ENCODE measurements around the gene KCTD11.
"Not testable (repeated sequence)": the region's sequence is repeated elsewhere in the genome, so short reads cannot be mapped to it uniquely, and the experiment has no call there.

KCTD11 gene

GRCh38 chr17:7330638-7331015 is 21.3 kb upstream of the KCTD11 start:
- Histone ChIP-seq H3K27ac (ENCODE audit: low read depth, low read length) (peak overlapping the region; percentile 96), H3K9ac (ENCODE audit: low read depth, low read length) (peak overlapping the region; percentile 66), H3K4me3 (ENCODE audit: low read depth, low read length) (peak overlapping the region; percentile 79), H3K4me1 (ENCODE audit: control insufficient read depth, insufficient read depth, low read length) (peaks cover 11% of the 10 kb centered on the region; the same call in 1 of the 2 replicates), H3K27me3 (ENCODE audit: control insufficient read depth, insufficient read depth, low read length) (no peaks in the 10 kb centered on the region), H3K9me3 (ENCODE audit: control insufficient read depth, insufficient read depth, low read length) (no peaks in the 10 kb centered on the region), H3K36me3 (ENCODE audit: control insufficient read depth, insufficient read depth, low read length) (peaks cover 13% of the 10 kb centered on the region)

GRCh38 chr17:7332111-7332510 is 19.9 kb upstream of the KCTD11 start:
- Histone ChIP-seq H3K27me3 (ENCODE audit: control insufficient read depth, insufficient read depth, low read length) (no peaks in the 10 kb centered on the region), H3K4me1 (ENCODE audit: control insufficient read depth, insufficient read depth, low read length) (peaks cover 19% of the 10 kb centered on the region; the same call in 1 of the 2 replicates), H3K36me3 (ENCODE audit: control insufficient read depth, insufficient read depth, low read length) (no peaks in the 10 kb centered on the region), H3K9ac (ENCODE audit: low read depth, low read length) (no peak overlapping the region), H3K27ac (ENCODE audit: low read depth, low read length) (no peak overlapping the region), H3K4me3 (ENCODE audit: low read depth, low read length) (no peak overlapping the region), H3K9me3 (ENCODE audit: control insufficient read depth, insufficient read depth, low read length) (no peaks in the 10 kb centered on the region)

- H3K4me3 ChIP-seq (ENCODE audit: low read depth, low read length); H3K9ac ChIP-seq (ENCODE audit: low read depth, low read length); H3K9me3 ChIP-seq (ENCODE audit: control insufficient read depth, insufficient read depth, low read length); H3K36me3 ChIP-seq (ENCODE audit: control insufficient read depth, insufficient read depth, low read length); H3K27ac ChIP-seq (ENCODE audit: low read depth, low read length); H3K27me3 ChIP-seq (ENCODE audit: control insufficient read depth, insufficient read depth, low read length): not testable (repeated sequence)
- H3K4me1 ChIP-seq (ENCODE audit: control insufficient read depth, insufficient read depth, low read length): peaks cover 22% of the 10 kb centered on the region; the same call in 1 of the 2 replicates
Measured at GRCh38 chr17:7332600-7333069, 19.3 kb upstream of the KCTD11 start.

- Histone ChIP-seq H3K27me3 (ENCODE audit: control insufficient read depth, insufficient read depth, low read length) (no peaks in the 10 kb centered on the region), H3K9me3 (ENCODE audit: control insufficient read depth, insufficient read depth, low read length) (no peaks in the 10 kb centered on the region), H3K4me3 (ENCODE audit: low read depth, low read length) (no peak overlapping the region), H3K9ac (ENCODE audit: low read depth, low read length) (no peak overlapping the region), H3K4me1 (ENCODE audit: control insufficient read depth, insufficient read depth, low read length) (peaks cover 18% of the 10 kb centered on the region; the same call in 1 of the 2 replicates), H3K27ac (ENCODE audit: low read depth, low read length) (no peak overlapping the region), H3K36me3 (ENCODE audit: control insufficient read depth, insufficient read depth, low read length) (no peaks in the 10 kb centered on the region)
Measured at GRCh38 chr17:7334938-7335538, 16.9 kb upstream of the KCTD11 start.

- H3K27me3 ChIP-seq (ENCODE audit: control insufficient read depth, insufficient read depth, low read length); H3K9ac ChIP-seq (ENCODE audit: low read depth, low read length): not testable (repeated sequence)
- H3K4me1 ChIP-seq (ENCODE audit: control insufficient read depth, insufficient read depth, low read length): peaks cover 14% of the 10 kb centered on the region; the same call in 1 of the 2 replicates
Measured at GRCh38 chr17:7335765-7336164, 16.2 kb upstream of the KCTD11 start.

GRCh38 chr17:7336240-7337175 is 15.5 kb upstream of the KCTD11 start, which contains the start of gene ACAP1:
Gene ACAP1, plus strand, starts transcription at chr17:7336529. Its CDS starts 206 bp downstream, at chr17:7336735.
- Histone ChIP-seq H3K9ac (ENCODE audit: low read depth, low read length) (peak within 1 kb of the TSS; percentile 5; the same call in 1 of the 2 replicates), H3K27me3 (ENCODE audit: control insufficient read depth, insufficient read depth, low read length) (no peaks in the 10 kb centered on the region), H3K4me1 (ENCODE audit: control insufficient read depth, insufficient read depth, low read length) (peaks cover 11% of the 10 kb centered on the region; the same call in 1 of the 2 replicates), H3K36me3 (ENCODE audit: control insufficient read depth, insufficient read depth, low read length) (no peaks in the 10 kb centered on the region), H3K9me3 (ENCODE audit: control insufficient read depth, insufficient read depth, low read length) (no peaks in the 10 kb centered on the region), H3K4me3 (ENCODE audit: low read depth, low read length) (peak within 1 kb of the TSS; percentile 41), H3K27ac (ENCODE audit: low read depth, low read length) (peak within 1 kb of the TSS; percentile 77)

More at GRCh38 chr17:7335765-7336164, 16.2 kb upstream of the KCTD11 start:
- H3K27ac ChIP-seq (ENCODE audit: low read depth, low read length); H3K9me3 ChIP-seq (ENCODE audit: control insufficient read depth, insufficient read depth, low read length); H3K4me3 ChIP-seq (ENCODE audit: low read depth, low read length); H3K36me3 ChIP-seq (ENCODE audit: control insufficient read depth, insufficient read depth, low read length): not testable (repeated sequence)

GRCh38 chr17:7337600-7337999 is 14.4 kb upstream of the KCTD11 start:
- H3K9ac ChIP-seq (ENCODE audit: low read depth, low read length); H3K9me3 ChIP-seq (ENCODE audit: control insufficient read depth, insufficient read depth, low read length); H3K27ac ChIP-seq (ENCODE audit: low read depth, low read length): not testable (repeated sequence)

GRCh38 chr17:7340179-7340578 is 11.8 kb upstream of the KCTD11 start:
- peaks cover 11% of the 10 kb centered on the region; the same call in 1 of the 2 replicates for H3K4me1 ChIP-seq (ENCODE audit: control insufficient read depth, insufficient read depth, low read length)
- no peak overlapping the region for H3K4me3 ChIP-seq (ENCODE audit: low read depth, low read length)
- no peaks in the 10 kb centered on the region for H3K27me3 ChIP-seq (ENCODE audit: control insufficient read depth, insufficient read depth, low read length)
- no peaks in the 10 kb centered on the region for H3K9me3 ChIP-seq (ENCODE audit: control insufficient read depth, insufficient read depth, low read length)
- H3K9ac ChIP-seq (ENCODE audit: low read depth, low read length): no peak overlapping the region
- H3K36me3 ChIP-seq (ENCODE audit: control insufficient read depth, insufficient read depth, low read length): no peaks in the 10 kb centered on the region
- H3K27ac ChIP-seq (ENCODE audit: low read depth, low read length): no peak overlapping the region

More at GRCh38 chr17:7337600-7337999, 14.4 kb upstream of the KCTD11 start:
- not testable (repeated sequence) for H3K4me3 ChIP-seq (ENCODE audit: low read depth, low read length); H3K27me3 ChIP-seq (ENCODE audit: control insufficient read depth, insufficient read depth, low read length); H3K36me3 ChIP-seq (ENCODE audit: control insufficient read depth, insufficient read depth, low read length)
- H3K4me1 ChIP-seq (ENCODE audit: control insufficient read depth, insufficient read depth, low read length): peaks cover 11% of the 10 kb centered on the region; the same call in 1 of the 2 replicates

GRCh38 chr17:7341842-7342241 is 10.1 kb upstream of the KCTD11 start:
- H3K9me3 ChIP-seq (ENCODE audit: control insufficient read depth, insufficient read depth, low read length): no peaks in the 10 kb centered on the region
- no peak overlapping the region for H3K4me3 ChIP-seq (ENCODE audit: low read depth, low read length)
- H3K9ac ChIP-seq (ENCODE audit: low read depth, low read length): no peak overlapping the region
- H3K36me3 ChIP-seq (ENCODE audit: control insufficient read depth, insufficient read depth, low read length): no peaks in the 10 kb centered on the region
- H3K27ac ChIP-seq (ENCODE audit: low read depth, low read length): no peak overlapping the region
- peaks cover 6% of the 10 kb centered on the region; the same call in 1 of the 2 replicates for H3K4me1 ChIP-seq (ENCODE audit: control insufficient read depth, insufficient read depth, low read length)
- no peaks in the 10 kb centered on the region for H3K27me3 ChIP-seq (ENCODE audit: control insufficient read depth, insufficient read depth, low read length)

GRCh38 chr17:7343250-7343649 is 8.7 kb upstream of the KCTD11 start:
- no peak overlapping the region for H3K27ac ChIP-seq (ENCODE audit: low read depth, low read length)
- H3K9ac ChIP-seq (ENCODE audit: low read depth, low read length): no peak overlapping the region
- H3K4me3 ChIP-seq (ENCODE audit: low read depth, low read length): no peak overlapping the region
- H3K36me3 ChIP-seq (ENCODE audit: control insufficient read depth, insufficient read depth, low read length): no peaks in the 10 kb centered on the region
- no peaks in the 10 kb centered on the region for H3K27me3 ChIP-seq (ENCODE audit: control insufficient read depth, insufficient read depth, low read length)
- H3K4me1 ChIP-seq (ENCODE audit: control insufficient read depth, insufficient read depth, low read length): no peaks in the 10 kb centered on the region
- no peaks in the 10 kb centered on the region for H3K9me3 ChIP-seq (ENCODE audit: control insufficient read depth, insufficient read depth, low read length)

All from HUES48 (cell line).